K562 (cell line): ENCODE results near the gene VPS37D. TPM values are rescaled to one million over a fixed set of nuclear protein-coding genes. Genes with fewer than 3 reads are reported as not detected.

Source experiments
- ARID2 ChIP-seq: fragments of 450-650 bp; IDR thresholded peaks from 2 replicates; pipeline ENCODE4 v1.6.1; 2017; ENCODE audit warnings: antibody characterized with exemption, mild to moderate bottlenecking
- CHD2 ChIP-seq: IDR thresholded peaks from 2 replicates; pipeline ENCODE4 v1.6.1; 2011; ENCODE audit warnings: low read depth, low read length
- ETV1 ChIP-seq: fragments of 450-650 bp; conservative IDR thresholded peaks from 2 replicates; pipeline ENCODE4 v1.6.1; 2016; ENCODE audit warnings: missing genetic modification characterization, control low read depth, low read depth, missing compliant biosample characterization
- HDAC8 ChIP-seq: fragments of 450-650 bp; IDR thresholded peaks from 2 replicates; pipeline ENCODE4 v1.6.1; 2016; ENCODE audit warnings: mild to moderate bottlenecking, missing genetic modification characterization, moderate library complexity, missing compliant biosample characterization
- HMGN3 ChIP-seq: IDR thresholded peaks from 2 replicates; pipeline ENCODE4 v1.6.1; 2011; ENCODE audit warnings: borderline replicate concordance, low read depth, mild to moderate bottlenecking, mixed read lengths, low read length; ENCODE audit not compliant: insufficient read length; ENCODE audit errors: extremely low read depth
- HNRNPH1 ChIP-seq: fragments of 200-400 bp; formaldehyde crosslinking; optimal IDR thresholded peaks from 2 replicates; pipeline ENCODE3; 2017; ENCODE audit warnings: low read depth, mild to moderate bottlenecking, low read length, moderate library complexity
- HSF4 ChIP-seq: fragments of 250-450 bp; sonication (Bioruptor Pico); IDR thresholded peaks from 2 replicates; pipeline ENCODE4 v2.1.2; 2022; ENCODE audit warnings: mild to moderate bottlenecking, moderate library complexity, borderline replicate concordance
- MCM5 ChIP-seq: fragments of 450-650 bp; IDR thresholded peaks from 2 replicates; pipeline ENCODE4 v1.6.1; 2016; ENCODE audit warnings: low read depth
- MTA3 ChIP-seq: fragments of 450-650 bp; formaldehyde crosslinking; IDR thresholded peaks from 2 replicates; pipeline ENCODE4 v1.6.1; 2017; ENCODE audit warnings: mild to moderate bottlenecking, borderline replicate concordance
- NCOA1 ChIP-seq: fragments of 450-650 bp; IDR thresholded peaks from 2 replicates; pipeline ENCODE4 v1.6.1; 2016; ENCODE audit warnings: low read depth
- NFE2L1 ChIP-seq: fragments of 450-650 bp; IDR thresholded peaks from 2 replicates; pipeline ENCODE4 v1.6.1; 2016; ENCODE audit warnings: missing genetic modification characterization, low read depth, mild to moderate bottlenecking, missing compliant biosample characterization, moderate library complexity, borderline replicate concordance
- NFIC ChIP-seq: fragments of 450-650 bp; IDR thresholded peaks from 2 replicates; pipeline ENCODE4 v1.6.1; 2017; ENCODE audit warnings: mild to moderate bottlenecking, inconsistent platforms
- NFIX ChIP-seq: fragments of 250-450 bp; sonication (Bioruptor Pico); IDR thresholded peaks from 2 replicates; pipeline ENCODE4 v1.4.0; 2020; ENCODE audit warnings: low read depth, mild to moderate bottlenecking, moderate library complexity
- PRPF4 ChIP-seq: fragments of 200-400 bp; formaldehyde crosslinking; IDR thresholded peaks from one replicate; pipeline ENCODE4 v1.6.1; 2017; ENCODE audit warnings: low read length, low read depth, mild to moderate bottlenecking; ENCODE audit not compliant: insufficient read depth, poor library complexity, severe bottlenecking
- RCOR1 ChIP-seq, 2 experiments: IDR thresholded peaks; 2 replicates each; pipeline ENCODE4 v1.6.1; 2012; ENCODE audit warnings: low read depth in 2 of 2, low read length in 2 of 2, borderline replicate concordance in 1 of 2, improper control_type of control experiment in 1 of 2
- SMAD1 ChIP-seq: fragments of 150-350 bp; IDR thresholded peaks from 2 replicates; pipeline ENCODE4 v1.6.1; 2014; ENCODE audit warnings: low read length, low read depth; ENCODE audit not compliant: partially characterized antibody
- SMARCB1 ChIP-seq: IDR thresholded peaks from 2 replicates; pipeline ENCODE4 v1.6.1; 2011; ENCODE audit warnings: improper control_type of control experiment, low read depth; ENCODE audit not compliant: insufficient read length
- SREBF2 ChIP-seq: sonication (generic); formaldehyde crosslinking; IDR thresholded peaks from 2 replicates; pipeline ENCODE4 v1.4.0; 2020; ENCODE audit warnings: mild to moderate bottlenecking, missing genetic modification reagents
- ZNF146 ChIP-seq: IDR thresholded peaks from one replicate; pipeline ENCODE4 v1.6.1; 2018; ENCODE audit warnings: missing compliant biosample characterization; ENCODE audit not compliant: unreplicated experiment
- ZNF184 ChIP-seq: sonication (generic); formaldehyde crosslinking; IDR thresholded peaks from 2 replicates; pipeline ENCODE4 v1.5.0; 2020; ENCODE audit warnings: missing genetic modification reagents
- ZNF23 ChIP-seq: fragments of 250-450 bp; sonication (Bioruptor Pico); IDR thresholded peaks from 2 replicates; pipeline ENCODE4 v1.4.0; 2020; ENCODE audit warnings: mild to moderate bottlenecking
- ZNF75A ChIP-seq: fragments of 450-650 bp; formaldehyde crosslinking; IDR thresholded peaks from 2 replicates; pipeline ENCODE4 v1.4.0; 2020; ENCODE audit warnings: mild to moderate bottlenecking
- ZNF785 ChIP-seq: fragments of 250-450 bp; sonication (Bioruptor Pico); IDR thresholded peaks from 2 replicates; pipeline ENCODE4 v1.4.0; 2020; ENCODE audit warnings: mild to moderate bottlenecking
- polyA plus RNA-seq, 8 experiments: library from polyadenylated mRNA; depleted of rRNA in 4 of 8; stranded (reverse) in 5 of 8; unstranded in 3 of 8; fragments of >200 nt; fragmentation: Nextera tagmentation in 2 of 8; fragmentation: Illumina TruSeq in 1 of 8; extraction: Ambion mirVana in 2 of 8; extraction: Trizol in 1 of 8; gene quantifications; 2 replicates each; pipeline versions ENCODE4 v1.2.1 to v1.2.3, GENCODE V29; 2011 to 2014; ENCODE audit warnings: inconsistent platforms in 1 of 8, missing spikeins in 1 of 8
- total RNA-seq, 7 experiments: library from RNA; depleted of rRNA in 6 of 7; stranded (reverse); fragments of >200 nt in 6 of 7; fragmentation: Illumina TruSeq in 2 of 7; extraction: Trizol in 2 of 7; gene quantifications; 2 replicates each; pipeline versions ENCODE4 v1.2.1 to v1.2.3, GENCODE V29; 2011 to 2021; ENCODE audit warnings: low replicate concordance in 1 of 7
- TF ChIP-seq, protein P1 (sequence below): fragments of 250-450 bp; sonication (Bioruptor Pico); IDR thresholded peaks from 2 replicates; pipeline ENCODE4 v1.8.0; 2021; ENCODE audit warnings: mild to moderate bottlenecking, moderate library complexity
- TF ChIP-seq, protein P2 (sequence below): sonication (generic); formaldehyde crosslinking; IDR thresholded peaks from 2 replicates; pipeline ENCODE4 v1.8.0; 2022; ENCODE audit warnings: missing genetic modification reagents, mild to moderate bottlenecking, moderate library complexity, borderline replicate concordance
- TF ChIP-seq, protein P3 (sequence below): fragments of 450-650 bp; formaldehyde crosslinking; IDR thresholded peaks from 2 replicates; pipeline ENCODE4 v1.4.0; 2022; ENCODE audit warnings: missing genetic modification characterization

The VPS37D gene
- total and polyA plus RNA-seq, 9 of the 15 experiments (the other 6 are each of a cell fraction or from before 2014, with no cell fraction given), result 0.25 to 2.3 (median 1.0) TPM; not detected in 3

DNA sequence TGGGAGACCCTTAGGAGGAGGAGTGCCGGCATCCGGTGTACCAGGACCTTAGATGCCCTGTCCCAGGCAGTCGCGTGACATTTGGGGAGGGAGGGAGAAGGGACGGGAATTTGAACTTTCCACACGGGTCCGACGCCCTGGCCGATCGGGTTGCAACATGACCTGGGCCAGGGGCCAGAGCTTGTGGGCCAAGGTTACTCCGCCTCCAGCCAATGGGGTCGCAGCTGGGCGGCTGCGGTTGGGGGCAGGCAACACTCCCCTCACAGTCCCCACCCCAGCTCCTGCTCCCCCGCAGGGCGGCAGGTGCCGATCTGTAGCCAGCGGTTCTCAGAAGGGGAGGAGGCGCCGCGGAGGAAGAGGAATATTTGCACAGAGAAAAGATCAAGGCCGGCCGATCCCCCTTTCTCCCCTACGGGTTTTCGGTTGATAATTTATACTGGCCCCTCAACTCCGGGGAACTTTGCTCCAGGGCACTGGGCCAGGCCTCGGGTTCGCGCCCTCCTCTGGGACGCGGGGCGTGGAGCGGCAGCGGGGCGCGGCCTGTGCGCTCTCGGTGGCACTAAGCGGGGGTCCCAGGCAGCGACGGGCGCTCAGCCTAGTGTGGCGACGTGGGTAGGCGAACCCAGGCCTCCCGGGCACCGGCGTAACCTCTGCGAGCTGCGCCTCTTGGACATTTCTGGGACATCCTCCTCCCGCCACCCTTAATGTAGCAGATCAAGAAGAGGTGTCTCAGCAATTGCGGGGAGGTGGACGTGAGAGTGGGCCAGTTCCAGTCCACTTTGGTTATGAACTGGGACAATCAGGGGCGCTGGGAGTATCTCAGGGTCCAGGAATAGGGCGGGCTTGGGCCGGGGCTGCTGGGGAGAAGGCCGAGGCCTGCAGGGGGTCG, 44.5 kb upstream of the VPS37D start (continued):
- TF ChIP-seq RCOR1 (IDR thresholded peaks at IDR 0.05; ENCODE audit: borderline replicate concordance in 1 of 2, low read depth in 2 of 2, low read length in 2 of 2), result no peak; a peak in 1 of 4 replicates
- peak; percentile 51; the same call in 1 of the 2 replicates for TF ChIP-seq NCOA1
- TF ChIP-seq ZNF23 (CRISPR knock-in tag), result no peak
- TF ChIP-seq, protein P1, sequence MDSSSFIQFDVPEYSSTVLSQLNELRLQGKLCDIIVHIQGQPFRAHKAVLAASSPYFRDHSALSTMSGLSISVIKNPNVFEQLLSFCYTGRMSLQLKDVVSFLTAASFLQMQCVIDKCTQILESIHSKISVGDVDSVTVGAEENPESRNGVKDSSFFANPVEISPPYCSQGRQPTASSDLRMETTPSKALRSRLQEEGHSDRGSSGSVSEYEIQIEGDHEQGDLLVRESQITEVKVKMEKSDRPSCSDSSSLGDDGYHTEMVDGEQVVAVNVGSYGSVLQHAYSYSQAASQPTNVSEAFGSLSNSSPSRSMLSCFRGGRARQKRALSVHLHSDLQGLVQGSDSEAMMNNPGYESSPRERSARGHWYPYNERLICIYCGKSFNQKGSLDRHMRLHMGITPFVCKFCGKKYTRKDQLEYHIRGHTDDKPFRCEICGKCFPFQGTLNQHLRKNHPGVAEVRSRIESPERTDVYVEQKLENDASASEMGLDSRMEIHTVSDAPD, result no peak
- TF ChIP-seq HSF4 (CRISPR knock-in tag), result no peak
- TF ChIP-seq SMAD1, result no peak
- no peak for TF ChIP-seq CHD2
- TF ChIP-seq ZNF146, result no peak
- TF ChIP-seq SREBF2, result no peak
- no peak for TF ChIP-seq PRPF4
- peak; percentile 51 for TF ChIP-seq NFIC
- no peak for TF ChIP-seq NFIX (CRISPR knock-in tag)
- no peak for TF ChIP-seq ARID2
- TF ChIP-seq HMGN3, result no peak
- 0 out of 2 replicates have a peak, but pooled peaks have one; percentile 26 for TF ChIP-seq MTA3
- no peak for TF ChIP-seq NFE2L1
- TF ChIP-seq SMARCB1, result no peak
- TF ChIP-seq ZNF184 (CRISPR knock-in tag), result no peak
- TF ChIP-seq HNRNPH1, result no peak
- no peak for TF ChIP-seq MCM5
- TF ChIP-seq ZNF75A (CRISPR knock-in tag), result no peak
- TF ChIP-seq, protein P2, sequence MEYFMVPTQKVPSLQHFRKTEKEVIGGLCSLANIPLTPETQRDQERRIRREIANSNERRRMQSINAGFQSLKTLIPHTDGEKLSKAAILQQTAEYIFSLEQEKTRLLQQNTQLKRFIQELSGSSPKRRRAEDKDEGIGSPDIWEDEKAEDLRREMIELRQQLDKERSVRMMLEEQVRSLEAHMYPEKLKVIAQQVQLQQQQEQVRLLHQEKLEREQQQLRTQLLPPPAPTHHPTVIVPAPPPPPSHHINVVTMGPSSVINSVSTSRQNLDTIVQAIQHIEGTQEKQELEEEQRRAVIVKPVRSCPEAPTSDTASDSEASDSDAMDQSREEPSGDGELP, result peak; percentile 85
- TF ChIP-seq HDAC8 (tag), result no peak
- TF ChIP-seq, protein P3, sequence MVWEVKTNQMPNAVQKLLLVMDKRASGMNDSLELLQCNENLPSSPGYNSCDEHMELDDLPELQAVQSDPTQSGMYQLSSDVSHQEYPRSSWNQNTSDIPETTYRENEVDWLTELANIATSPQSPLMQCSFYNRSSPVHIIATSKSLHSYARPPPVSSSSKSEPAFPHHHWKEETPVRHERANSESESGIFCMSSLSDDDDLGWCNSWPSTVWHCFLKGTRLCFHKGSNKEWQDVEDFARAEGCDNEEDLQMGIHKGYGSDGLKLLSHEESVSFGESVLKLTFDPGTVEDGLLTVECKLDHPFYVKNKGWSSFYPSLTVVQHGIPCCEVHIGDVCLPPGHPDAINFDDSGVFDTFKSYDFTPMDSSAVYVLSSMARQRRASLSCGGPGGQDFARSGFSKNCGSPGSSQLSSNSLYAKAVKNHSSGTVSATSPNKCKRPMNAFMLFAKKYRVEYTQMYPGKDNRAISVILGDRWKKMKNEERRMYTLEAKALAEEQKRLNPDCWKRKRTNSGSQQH (CRISPR knock-in tag), result no peak
- TF ChIP-seq ZNF785 (CRISPR knock-in tag), result no peak
- no peak for TF ChIP-seq ETV1 (tag)
